TTC549 (cell line): ENCODE results near the gene ABI3.

Source experiments
- FAIRE-seq: peaks from 2 replicates; lab custom pipeline; 2012; peaks lifted over from hg19 to GRCh38; lab: Jason Lieb, UNC

The ABI3 gene

GRCh38 chr17:49225554-49226236, 15.2 kb downstream of the ABI3 start:
- no peak for FAIRE-seq

GRCh38 chr17:49226771-49227435, 16.4 kb downstream of the ABI3 start:
- no peak for FAIRE-seq

GRCh38 chr17:49227436-49228261, 17.1 kb downstream of the ABI3 start:
- no peak for FAIRE-seq

GRCh38 chr17:49229076-49229804, 18.7 kb downstream of the ABI3 start:
- no peak for FAIRE-seq

DNA sequence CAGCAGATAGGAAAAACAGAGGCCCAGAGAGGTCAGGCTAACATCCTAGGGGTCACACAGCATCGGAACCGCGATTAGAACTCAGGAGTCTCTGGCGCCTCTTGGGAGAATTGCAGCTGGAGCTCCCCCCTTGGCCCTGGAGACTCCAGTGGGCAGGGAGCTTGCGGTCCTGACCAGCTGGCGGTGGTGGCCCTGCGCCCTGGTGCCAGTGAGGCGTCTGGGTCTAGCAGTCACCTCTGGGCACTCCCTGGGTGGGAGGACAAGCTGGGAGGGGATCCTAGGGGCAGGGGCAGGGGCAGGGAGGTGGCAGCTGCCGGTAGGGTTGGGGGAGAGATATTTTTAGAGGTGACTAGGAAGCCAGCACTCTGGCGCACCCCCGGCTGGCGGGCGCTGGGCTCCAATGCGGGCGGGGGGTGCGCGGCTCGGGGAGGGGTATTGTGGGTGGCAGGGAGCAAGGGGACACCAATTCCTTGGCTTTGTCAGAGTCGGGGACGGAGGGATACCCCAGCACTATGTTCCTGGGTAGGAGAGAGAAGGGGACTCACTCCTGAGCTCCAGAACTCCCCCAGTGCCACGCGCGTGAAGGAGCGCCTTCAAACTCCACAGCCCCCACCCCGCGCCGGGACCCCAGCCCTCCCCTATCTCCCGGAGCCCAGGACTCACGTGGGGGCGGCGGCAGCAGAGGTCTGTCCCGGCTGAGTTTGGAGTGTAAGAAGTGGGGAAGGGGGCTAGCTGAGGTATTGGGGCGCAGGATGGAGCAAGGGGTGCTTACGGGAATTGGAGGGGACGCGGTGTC, 19.5 kb downstream of the ABI3 start:
- no peak for FAIRE-seq

DNA sequence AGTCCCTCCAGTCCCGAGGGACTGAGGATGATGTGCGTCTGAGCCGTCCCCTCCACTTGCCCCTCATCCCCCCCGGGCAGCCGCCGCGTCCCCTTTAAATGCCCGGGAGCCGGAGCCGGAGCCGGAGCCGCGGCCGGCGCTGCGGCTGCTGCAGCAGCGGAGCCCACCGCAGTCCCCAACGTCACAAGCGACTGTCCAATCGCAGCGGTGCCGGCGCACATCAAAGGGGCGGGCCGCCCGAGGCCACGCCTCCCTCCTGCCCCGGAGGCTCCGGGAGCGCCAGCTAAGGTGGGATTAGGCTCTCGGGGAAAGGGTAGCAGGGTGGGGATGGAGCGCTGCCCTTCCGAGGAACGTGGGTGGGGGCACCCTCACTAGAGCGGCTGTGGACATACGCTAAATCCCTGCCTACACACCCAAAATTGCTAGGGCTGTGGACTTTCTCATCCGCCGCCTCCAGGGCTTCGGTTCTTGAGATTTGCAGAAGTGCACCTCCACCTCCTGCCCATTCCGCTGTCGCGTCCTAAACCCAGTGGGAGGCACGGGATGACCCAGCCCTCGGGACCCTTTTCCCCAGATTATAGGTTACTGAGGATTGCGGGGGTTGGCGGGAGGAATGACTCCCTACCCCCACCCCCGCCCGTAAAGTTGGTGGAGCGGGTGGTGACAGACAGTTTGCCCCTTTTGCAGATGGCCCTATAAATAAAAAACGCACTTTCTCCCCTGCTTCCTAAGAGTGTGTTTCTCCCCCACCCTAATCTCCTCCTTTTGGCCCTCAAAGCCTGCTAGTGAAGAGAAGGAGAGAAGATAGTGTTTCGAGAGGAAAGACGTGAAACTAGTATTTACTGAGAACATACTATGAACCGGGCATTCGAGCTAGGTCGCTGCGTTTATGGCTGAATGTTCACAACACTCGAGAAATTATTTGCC, 20.4 kb downstream of the ABI3 start, which contains the start of gene PHOSPHO1:
PHOSPHO1 (minus strand) TSS at position 152 of the 927 bp plus-strand sequence. CDS start 4,096 bp downstream, outside the sequence.
- no peak for FAIRE-seq

DNA sequence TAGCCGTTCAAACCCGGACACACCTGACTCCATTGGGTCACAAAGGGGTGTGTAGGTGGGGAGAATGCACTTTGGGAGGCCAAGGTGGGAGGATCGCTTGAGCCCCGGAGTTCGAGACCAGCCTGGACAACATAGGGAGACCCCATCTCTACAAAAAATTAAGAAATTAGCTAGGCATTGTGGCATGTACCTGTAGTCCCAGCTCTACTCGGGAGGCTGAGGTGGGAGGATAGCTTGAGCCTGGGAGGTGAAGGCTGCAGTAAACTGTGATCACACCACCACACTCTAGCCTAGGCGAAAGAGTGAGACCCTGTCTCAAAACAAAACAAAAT, 21.0 kb downstream of the ABI3 start:
- FAIRE-seq = no peak

DNA sequence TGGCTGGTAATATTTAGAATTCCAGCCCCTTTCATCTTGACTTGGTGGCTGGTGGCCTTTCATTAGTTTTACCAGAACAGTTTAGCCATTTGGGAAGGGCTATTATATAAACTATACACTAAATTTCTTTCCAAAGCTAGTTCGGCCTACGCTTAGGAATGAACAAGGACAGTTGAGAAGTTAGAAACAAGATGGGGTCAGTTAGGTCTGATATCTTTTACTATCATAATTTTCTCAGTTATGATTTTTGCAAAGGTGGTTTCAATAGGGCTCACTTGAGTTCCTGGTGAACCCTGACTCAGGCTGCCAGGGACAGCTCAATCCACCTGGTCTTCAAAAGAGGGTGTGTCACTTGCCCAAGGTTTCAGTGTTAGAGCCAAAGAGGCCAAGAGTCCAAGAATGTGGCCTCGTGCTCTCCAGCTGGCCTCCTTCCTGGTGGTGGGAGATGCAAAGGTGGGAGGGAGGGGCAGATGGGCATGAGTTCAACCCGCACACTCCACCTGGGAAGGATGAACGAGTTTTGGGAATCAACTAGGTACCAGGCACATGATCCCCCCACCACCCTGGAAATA, 24.1 kb downstream of the ABI3 start:
- no peak for FAIRE-seq

GRCh38 chr17:49235896-49236295, 25.4 kb downstream of the ABI3 start:
- no peak for FAIRE-seq

- FAIRE-seq = no peak
Measured at GRCh38 chr17:49239963-49240362, 29.5 kb downstream of the ABI3 start.

DNA sequence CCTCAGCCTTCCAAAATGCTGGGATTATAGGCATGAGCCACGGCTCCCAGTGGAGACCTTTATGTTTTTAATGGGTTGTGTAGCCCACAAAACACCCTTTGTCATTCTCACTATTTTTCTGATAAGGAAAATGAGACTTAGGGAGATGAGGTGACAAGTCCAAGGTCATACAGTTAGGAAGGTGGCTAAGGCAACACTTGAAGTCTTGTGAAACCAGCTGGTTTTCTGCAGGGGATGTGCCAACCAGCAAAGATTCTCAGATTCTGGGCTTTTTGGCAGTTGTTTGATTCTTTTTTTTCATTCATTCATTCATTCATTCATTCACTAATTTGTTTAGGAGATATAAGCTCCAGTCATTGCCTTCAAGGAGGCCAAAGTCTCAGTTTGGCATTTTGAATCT, 30.1 kb downstream of the ABI3 start:
- FAIRE-seq = no peak

GRCh38 chr17:49241040-49241439, 30.5 kb downstream of the ABI3 start:
- FAIRE-seq = no peak

DNA sequence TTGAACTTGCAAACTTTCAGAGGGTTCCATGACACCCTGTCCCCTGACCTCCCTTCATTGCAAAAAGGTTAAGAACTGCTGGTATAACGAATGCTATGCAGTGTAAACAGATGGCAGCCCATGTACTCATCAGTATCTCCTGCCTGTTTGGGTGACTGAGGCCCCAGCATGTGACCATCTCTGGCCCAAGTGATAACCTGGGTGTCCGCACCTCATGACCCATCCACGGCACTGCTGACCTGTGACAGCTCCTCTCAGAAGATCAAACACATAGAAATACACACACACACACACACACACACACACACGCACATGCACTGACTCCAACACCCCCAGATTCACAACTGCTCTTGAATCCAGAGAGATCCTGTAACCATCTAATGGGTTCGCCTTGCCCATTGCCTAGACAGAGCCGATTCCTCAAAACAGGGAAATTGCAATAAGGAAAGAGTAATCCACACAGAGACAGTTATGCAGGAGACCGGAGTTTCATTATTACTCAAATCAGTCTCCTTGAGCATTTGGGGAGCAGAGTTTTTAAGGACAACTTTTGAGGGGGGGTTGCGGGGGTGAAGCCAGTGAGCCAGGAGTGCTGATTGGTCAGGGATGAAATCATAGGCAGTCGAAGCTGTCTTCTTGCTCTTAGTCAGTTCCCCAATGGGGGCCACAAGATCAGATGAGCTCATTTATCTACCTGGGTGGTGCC, 31.3 kb downstream of the ABI3 start:
- no peak for FAIRE-seq

DNA sequence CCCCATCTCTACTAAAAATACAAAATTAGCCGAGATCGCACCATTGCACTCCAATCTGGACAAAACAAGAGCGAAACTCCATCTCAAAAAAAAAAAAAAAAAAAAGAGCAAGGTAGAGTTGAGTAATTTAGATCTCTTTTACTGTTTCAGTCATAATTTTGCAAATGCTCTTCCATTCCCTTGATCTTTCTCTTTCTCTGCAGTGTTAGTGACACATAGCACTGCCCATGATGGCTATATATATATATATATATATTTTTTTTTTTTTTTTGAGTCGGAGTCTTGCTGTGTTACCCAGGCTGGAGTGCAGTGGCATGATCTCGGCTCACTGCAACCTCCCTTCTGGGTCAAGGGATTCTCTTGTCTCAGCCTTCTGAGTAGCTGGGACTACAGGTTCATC, 32.3 kb downstream of the ABI3 start:
- FAIRE-seq = no peak

DNA sequence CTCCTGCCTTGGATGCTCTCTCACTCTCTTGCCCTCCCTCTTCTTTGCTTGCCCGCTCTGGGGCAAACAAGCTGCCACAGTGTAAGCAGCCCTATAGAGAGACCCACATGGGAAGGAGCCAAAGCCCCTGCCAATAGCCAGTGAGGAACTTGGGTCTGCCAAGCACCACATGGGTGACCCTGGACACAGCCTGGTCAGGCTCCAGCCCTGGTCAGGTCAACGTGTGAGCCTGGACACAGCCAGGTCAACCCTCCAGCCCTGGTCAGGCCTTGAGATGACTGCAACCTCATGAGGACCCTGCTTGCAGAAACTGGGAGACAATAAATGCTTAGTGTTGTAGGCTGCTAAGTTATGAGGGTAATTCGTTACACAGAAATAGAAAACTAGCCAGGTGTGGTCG, 34.3 kb downstream of the ABI3 start:
- no peak for FAIRE-seq

GRCh38 chr17:49247944-49248343, 37.4 kb downstream of the ABI3 start:
- no peak for FAIRE-seq

- no peak for FAIRE-seq
Measured at GRCh38 chr17:49249292-49249794, 38.8 kb downstream of the ABI3 start.

DNA sequence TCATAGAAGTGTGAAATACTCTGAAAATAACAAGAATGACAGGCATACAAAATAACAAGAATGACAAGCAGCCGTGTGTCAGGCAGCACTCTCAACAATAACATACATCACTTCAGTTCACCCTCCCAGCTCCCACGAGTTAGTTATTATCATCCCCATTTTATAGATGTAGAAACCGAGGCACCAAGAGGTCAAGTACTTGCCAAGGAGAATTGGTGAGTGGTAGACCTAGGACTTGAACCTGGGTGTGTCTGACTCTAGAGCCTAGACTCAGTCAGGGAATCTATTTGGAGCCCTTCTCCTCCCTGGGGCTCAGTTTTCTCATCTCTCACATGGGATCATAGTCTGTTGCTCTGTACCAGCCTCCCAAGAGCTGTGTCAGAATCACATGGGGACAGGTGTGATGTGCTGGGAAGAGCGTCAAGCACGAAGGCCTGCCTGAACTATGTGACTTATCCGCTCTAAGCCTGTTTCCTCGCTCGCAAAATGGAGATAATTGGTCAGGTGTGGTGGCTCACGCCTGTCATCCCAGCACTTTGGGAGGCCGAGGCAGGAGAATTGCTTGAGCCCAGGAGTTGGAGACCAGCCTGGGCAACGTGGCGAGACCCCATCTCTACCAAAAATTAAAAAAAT, 39.5 kb downstream of the ABI3 start:
- no peak for FAIRE-seq

GRCh38 chr17:49252148-49252695, 41.7 kb downstream of the ABI3 start:
- FAIRE-seq = no peak
